H1 (cell line): Measurements from ENCODE around the gene LRRC32. TPM values are rescaled to one million over a fixed set of nuclear protein-coding genes. Genes with fewer than 3 reads are reported as not detected.

ENCODE experiments used
- BRCA1 ChIP-seq: IDR thresholded peaks from 2 replicates; pipeline ENCODE4 v1.6.1; 2012; ENCODE audit warnings: low read depth, low read length, improper control_type of control experiment
- CHD1 ChIP-seq: IDR thresholded peaks from 2 replicates; pipeline ENCODE4 v1.6.1; 2012; ENCODE audit warnings: low read depth, low read length, improper control_type of control experiment
- CTBP2 ChIP-seq: IDR thresholded peaks from 2 replicates; pipeline ENCODE4 v1.7.0; 2011; ENCODE audit warnings: borderline replicate concordance, mild to moderate bottlenecking, moderate library complexity, mixed read lengths, low read length; ENCODE audit not compliant: insufficient read depth, insufficient read length
- EZH2 ChIP-seq: fragments of 200-600 bp; sonication (generic); IDR thresholded peaks from 2 replicates; pipeline ENCODE4 v1.7.1; 2012; ENCODE audit warnings: low read depth, mild to moderate bottlenecking, moderate library complexity, low read length, inconsistent platforms; ENCODE audit not compliant: severe bottlenecking
- POLR2AphosphoS5 ChIP-seq: IDR thresholded peaks from 2 replicates; pipeline ENCODE4 v1.6.1; 2011; ENCODE audit warnings: low read depth, low read length
- RXRA ChIP-seq: IDR thresholded peaks from 2 replicates; pipeline ENCODE4 v1.6.1; 2011; ENCODE audit warnings: low read depth, mild to moderate bottlenecking, low read length, moderate library complexity; ENCODE audit not compliant: insufficient read depth
- SAP30 ChIP-seq: fragments of 300-600 bp; sonication (generic); IDR thresholded peaks from 2 replicates; pipeline ENCODE4 v1.7.1; 2012; ENCODE audit warnings: low read length, moderate library complexity, mild to moderate bottlenecking, inconsistent platforms; ENCODE audit not compliant: insufficient read depth, insufficient replicate concordance
- SIRT6 ChIP-seq: IDR thresholded peaks from one replicate; pipeline ENCODE4 v1.7.1; 2012; ENCODE audit warnings: low read length, inconsistent platforms
- SP2 ChIP-seq: IDR thresholded peaks from 2 replicates; pipeline ENCODE4 v1.6.1; 2012; ENCODE audit warnings: mild to moderate bottlenecking, low read length, inconsistent platforms
- TEAD4 ChIP-seq: IDR thresholded peaks from 2 replicates; pipeline ENCODE4 v1.6.1; 2012; ENCODE audit warnings: low read depth, low read length, inconsistent platforms, mixed read lengths
- ZNF274 ChIP-seq: IDR thresholded peaks from 2 replicates; pipeline ENCODE4 v1.7.0; 2012; ENCODE audit warnings: low read length, borderline replicate concordance; ENCODE audit errors: extremely low read depth
- polyA plus RNA-seq, 7 experiments: library from polyadenylated mRNA; depleted of rRNA in 3 of 7; stranded (reverse) in 5 of 7; unstranded in 2 of 7; fragments of >200 nt in 5 of 7; fragments of 200-250 nt in 2 of 7; gene quantifications; 1 replicate in 5 of 7; 2 replicates in 1 of 7; 4 replicates in 1 of 7; pipeline versions ENCODE4 v1.2.1 to v1.2.3, GENCODE V29; 2011 to 2013; ENCODE audit warnings: missing spikeins in 2 of 7, mixed read lengths in 2 of 7
- total RNA-seq: library from RNA; stranded (reverse); fragmentation: NEBNext Ultra II Directional; extraction: Animal tissue kit (Norgen Biotek cat#: 25700); gene quantifications from 2 replicates; pipeline ENCODE4 v1.2.1, GENCODE V29; 2021
- TF ChIP-seq, protein P1 (sequence below): fragments of 300-600 bp; sonication (generic); IDR thresholded peaks from 2 replicates; pipeline ENCODE4 v1.7.1; 2012; ENCODE audit warnings: low read length, moderate library complexity, mild to moderate bottlenecking, inconsistent platforms; ENCODE audit not compliant: insufficient replicate concordance

Gene LRRC32
- total and polyA plus RNA-seq, 2 of the 8 experiments (the other 6 are each of a cell fraction or from before 2014, with no cell fraction given): 0.99 to 1.9 TPM

DNA sequence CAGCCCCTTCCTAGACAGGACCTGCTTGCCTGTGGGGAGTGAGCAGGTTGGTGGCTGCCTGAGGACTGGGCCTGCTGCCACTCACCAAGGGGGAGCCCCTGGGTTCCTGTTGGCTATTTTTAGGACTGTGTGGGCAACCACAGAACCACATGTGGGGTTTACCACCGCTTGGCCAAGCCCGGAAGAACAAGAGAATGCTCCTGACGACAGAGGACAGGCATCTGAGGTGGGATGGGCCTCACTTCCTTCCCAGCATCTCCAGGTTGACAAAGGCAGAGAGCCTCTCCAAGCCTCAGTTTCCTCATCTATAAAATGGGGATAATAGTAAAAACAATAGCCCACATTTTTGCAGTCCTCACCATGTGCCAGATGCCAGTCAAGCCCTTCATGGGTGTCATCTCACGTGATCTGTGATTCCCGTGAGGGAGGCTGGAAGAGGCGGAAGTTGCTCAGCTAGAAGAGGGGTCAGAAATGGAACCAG lies 43.6 kb downstream of the LRRC32 start (continued):
- TF ChIP-seq, protein P1, sequence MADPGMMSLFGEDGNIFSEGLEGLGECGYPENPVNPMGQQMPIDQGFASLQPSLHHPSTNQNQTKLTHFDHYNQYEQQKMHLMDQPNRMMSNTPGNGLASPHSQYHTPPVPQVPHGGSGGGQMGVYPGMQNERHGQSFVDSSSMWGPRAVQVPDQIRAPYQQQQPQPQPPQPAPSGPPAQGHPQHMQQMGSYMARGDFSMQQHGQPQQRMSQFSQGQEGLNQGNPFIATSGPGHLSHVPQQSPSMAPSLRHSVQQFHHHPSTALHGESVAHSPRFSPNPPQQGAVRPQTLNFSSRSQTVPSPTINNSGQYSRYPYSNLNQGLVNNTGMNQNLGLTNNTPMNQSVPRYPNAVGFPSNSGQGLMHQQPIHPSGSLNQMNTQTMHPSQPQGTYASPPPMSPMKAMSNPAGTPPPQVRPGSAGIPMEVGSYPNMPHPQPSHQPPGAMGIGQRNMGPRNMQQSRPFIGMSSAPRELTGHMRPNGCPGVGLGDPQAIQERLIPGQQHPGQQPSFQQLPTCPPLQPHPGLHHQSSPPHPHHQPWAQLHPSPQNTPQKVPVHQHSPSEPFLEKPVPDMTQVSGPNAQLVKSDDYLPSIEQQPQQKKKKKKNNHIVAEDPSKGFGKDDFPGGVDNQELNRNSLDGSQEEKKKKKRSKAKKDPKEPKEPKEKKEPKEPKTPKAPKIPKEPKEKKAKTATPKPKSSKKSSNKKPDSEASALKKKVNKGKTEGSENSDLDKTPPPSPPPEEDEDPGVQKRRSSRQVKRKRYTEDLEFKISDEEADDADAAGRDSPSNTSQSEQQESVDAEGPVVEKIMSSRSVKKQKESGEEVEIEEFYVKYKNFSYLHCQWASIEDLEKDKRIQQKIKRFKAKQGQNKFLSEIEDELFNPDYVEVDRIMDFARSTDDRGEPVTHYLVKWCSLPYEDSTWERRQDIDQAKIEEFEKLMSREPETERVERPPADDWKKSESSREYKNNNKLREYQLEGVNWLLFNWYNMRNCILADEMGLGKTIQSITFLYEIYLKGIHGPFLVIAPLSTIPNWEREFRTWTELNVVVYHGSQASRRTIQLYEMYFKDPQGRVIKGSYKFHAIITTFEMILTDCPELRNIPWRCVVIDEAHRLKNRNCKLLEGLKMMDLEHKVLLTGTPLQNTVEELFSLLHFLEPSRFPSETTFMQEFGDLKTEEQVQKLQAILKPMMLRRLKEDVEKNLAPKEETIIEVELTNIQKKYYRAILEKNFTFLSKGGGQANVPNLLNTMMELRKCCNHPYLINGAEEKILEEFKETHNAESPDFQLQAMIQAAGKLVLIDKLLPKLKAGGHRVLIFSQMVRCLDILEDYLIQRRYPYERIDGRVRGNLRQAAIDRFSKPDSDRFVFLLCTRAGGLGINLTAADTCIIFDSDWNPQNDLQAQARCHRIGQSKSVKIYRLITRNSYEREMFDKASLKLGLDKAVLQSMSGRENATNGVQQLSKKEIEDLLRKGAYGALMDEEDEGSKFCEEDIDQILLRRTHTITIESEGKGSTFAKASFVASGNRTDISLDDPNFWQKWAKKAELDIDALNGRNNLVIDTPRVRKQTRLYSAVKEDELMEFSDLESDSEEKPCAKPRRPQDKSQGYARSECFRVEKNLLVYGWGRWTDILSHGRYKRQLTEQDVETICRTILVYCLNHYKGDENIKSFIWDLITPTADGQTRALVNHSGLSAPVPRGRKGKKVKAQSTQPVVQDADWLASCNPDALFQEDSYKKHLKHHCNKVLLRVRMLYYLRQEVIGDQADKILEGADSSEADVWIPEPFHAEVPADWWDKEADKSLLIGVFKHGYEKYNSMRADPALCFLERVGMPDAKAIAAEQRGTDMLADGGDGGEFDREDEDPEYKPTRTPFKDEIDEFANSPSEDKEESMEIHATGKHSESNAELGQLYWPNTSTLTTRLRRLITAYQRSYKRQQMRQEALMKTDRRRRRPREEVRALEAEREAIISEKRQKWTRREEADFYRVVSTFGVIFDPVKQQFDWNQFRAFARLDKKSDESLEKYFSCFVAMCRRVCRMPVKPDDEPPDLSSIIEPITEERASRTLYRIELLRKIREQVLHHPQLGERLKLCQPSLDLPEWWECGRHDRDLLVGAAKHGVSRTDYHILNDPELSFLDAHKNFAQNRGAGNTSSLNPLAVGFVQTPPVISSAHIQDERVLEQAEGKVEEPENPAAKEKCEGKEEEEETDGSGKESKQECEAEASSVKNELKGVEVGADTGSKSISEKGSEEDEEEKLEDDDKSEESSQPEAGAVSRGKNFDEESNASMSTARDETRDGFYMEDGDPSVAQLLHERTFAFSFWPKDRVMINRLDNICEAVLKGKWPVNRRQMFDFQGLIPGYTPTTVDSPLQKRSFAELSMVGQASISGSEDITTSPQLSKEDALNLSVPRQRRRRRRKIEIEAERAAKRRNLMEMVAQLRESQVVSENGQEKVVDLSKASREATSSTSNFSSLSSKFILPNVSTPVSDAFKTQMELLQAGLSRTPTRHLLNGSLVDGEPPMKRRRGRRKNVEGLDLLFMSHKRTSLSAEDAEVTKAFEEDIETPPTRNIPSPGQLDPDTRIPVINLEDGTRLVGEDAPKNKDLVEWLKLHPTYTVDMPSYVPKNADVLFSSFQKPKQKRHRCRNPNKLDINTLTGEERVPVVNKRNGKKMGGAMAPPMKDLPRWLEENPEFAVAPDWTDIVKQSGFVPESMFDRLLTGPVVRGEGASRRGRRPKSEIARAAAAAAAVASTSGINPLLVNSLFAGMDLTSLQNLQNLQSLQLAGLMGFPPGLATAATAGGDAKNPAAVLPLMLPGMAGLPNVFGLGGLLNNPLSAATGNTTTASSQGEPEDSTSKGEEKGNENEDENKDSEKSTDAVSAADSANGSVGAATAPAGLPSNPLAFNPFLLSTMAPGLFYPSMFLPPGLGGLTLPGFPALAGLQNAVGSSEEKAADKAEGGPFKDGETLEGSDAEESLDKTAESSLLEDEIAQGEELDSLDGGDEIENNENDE: no peak
- TF ChIP-seq CTBP2 (no peak), CHD1 (no peak), EZH2 (no peak), TEAD4 (no peak), BRCA1 (no peak), ZNF274 (no peak), RXRA (no peak), POLR2AphosphoS5 (no peak), SIRT6 (no peak), SAP30 (no peak), SP2 (no peak)
